ENCODE results near the gene SEMA5A.

The SEMA5A gene

GRCh38 chr5:9201761-9202160 lies 344.1 kb downstream of the SEMA5A start:
- TF ChIP-seq POLR2AphosphoS5 (IDR thresholded peaks at IDR 0.05; ENCODE audit: low read depth, low read length) (no peak), TAF1 (IDR thresholded peaks at IDR 0.05; ENCODE audit: borderline replicate concordance, low read depth, low read length) (no peak), POLR2A (IDR thresholded peaks at IDR 0.05; ENCODE audit: low read depth, low read length) (no peak)
- DNase-seq (ENCODE audit: insufficient read length) (no peak), FAIRE-seq (no peak)

DNA sequence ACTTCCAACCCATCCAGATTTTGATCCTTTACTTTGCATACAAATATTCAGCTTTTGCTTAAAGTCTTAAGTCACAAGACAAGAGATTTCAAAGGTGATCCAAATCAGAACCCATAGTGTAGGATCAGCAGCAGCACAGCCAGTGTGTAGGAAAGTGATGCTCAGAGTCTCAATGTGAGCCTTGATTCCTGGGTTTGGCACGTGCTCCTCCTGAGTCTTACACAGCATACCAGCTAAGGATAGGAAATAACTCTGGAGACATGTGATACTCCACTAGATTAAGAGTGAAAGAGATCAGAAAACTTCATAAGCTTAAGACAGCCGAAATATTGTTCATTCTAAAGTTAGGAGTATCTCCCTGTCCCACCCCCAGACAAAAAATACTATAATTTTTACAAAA lies 344.9 kb downstream of the SEMA5A start:
- TF ChIP-seq TAF1 (IDR thresholded peaks at IDR 0.05; ENCODE audit: borderline replicate concordance, low read depth, low read length) (no peak), POLR2A (IDR thresholded peaks at IDR 0.05; ENCODE audit: low read depth, low read length) (no peak), POLR2AphosphoS5 (IDR thresholded peaks at IDR 0.05; ENCODE audit: low read depth, low read length) (no peak)
- FAIRE-seq (no peak), DNase-seq (ENCODE audit: insufficient read length) (no peak)

- TF ChIP-seq TAF1 (IDR thresholded peaks at IDR 0.05; ENCODE audit: borderline replicate concordance, low read depth, low read length) (no peak), POLR2AphosphoS5 (IDR thresholded peaks at IDR 0.05; ENCODE audit: low read depth, low read length) (no peak), POLR2A (IDR thresholded peaks at IDR 0.05; ENCODE audit: low read depth, low read length) (no peak)
- DNase-seq (ENCODE audit: insufficient read length) = no peak
- FAIRE-seq = peak; percentile 42
Observed at GRCh38 chr5:9198394-9198793, 347.5 kb downstream of the SEMA5A start.

DNA sequence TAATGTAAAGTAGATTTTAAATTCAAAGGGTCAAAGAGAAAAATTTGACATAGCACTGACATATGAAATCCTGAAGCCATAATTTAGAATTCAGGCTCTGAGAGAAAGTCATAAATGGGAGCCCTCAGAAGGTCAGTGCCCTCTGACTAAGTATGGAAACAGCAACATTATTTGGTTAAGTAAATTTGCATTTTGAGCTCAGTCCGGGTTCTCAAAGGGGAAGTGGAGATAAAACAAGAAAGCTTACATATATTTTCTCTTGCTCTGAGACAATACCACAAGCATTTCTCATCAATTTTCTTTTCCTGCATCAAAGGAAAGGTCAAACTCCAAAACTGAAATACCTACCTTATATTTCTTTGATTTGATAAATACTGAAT lies 348.0 kb downstream of the SEMA5A start:
- FAIRE-seq (peak; percentile 58), DNase-seq (ENCODE audit: insufficient read length) (peak; percentile 17)
- no peak for TF ChIP-seq POLR2AphosphoS5 (IDR thresholded peaks at IDR 0.05; ENCODE audit: low read depth, low read length)
- no peak for TF ChIP-seq TAF1 (IDR thresholded peaks at IDR 0.05; ENCODE audit: borderline replicate concordance, low read depth, low read length)
- TF ChIP-seq POLR2A (IDR thresholded peaks at IDR 0.05; ENCODE audit: low read depth, low read length) = no peak

GRCh38 chr5:9196403-9197227 lies 349.3 kb downstream of the SEMA5A start:
- FAIRE-seq (no peak), DNase-seq (ENCODE audit: insufficient read length) (no peak)
- no peak for TF ChIP-seq POLR2A (IDR thresholded peaks at IDR 0.05; ENCODE audit: low read depth, low read length)
- no peak for TF ChIP-seq TAF1 (IDR thresholded peaks at IDR 0.05; ENCODE audit: borderline replicate concordance, low read depth, low read length)
- TF ChIP-seq POLR2AphosphoS5 (IDR thresholded peaks at IDR 0.05; ENCODE audit: low read depth, low read length) = no peak

DNA sequence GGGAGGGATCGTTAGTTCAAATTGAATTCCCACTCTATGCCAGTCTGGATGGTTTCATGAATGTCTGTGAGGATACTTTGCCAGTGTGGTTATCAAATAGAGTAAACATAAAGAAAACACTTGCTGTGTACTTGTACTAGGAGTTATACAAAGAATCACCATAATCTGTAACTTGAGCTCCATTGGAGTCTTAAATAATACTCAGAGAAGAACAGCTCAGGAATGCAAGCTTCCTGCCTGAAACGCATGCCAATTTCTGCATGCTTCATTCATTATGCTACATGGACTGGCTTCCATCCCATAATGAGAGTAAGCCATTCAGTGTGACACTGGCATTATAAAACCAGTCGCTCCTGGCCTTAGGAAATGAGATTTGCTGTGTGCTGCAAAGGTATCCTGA lies 351.4 kb downstream of the SEMA5A start:
- FAIRE-seq (no peak), DNase-seq (ENCODE audit: insufficient read length) (no peak)
- TF ChIP-seq POLR2AphosphoS5 (IDR thresholded peaks at IDR 0.05; ENCODE audit: low read depth, low read length) = no peak
- TF ChIP-seq POLR2A (IDR thresholded peaks at IDR 0.05; ENCODE audit: low read depth, low read length) = no peak
- TF ChIP-seq TAF1 (IDR thresholded peaks at IDR 0.05; ENCODE audit: borderline replicate concordance, low read depth, low read length) = no peak

DNA sequence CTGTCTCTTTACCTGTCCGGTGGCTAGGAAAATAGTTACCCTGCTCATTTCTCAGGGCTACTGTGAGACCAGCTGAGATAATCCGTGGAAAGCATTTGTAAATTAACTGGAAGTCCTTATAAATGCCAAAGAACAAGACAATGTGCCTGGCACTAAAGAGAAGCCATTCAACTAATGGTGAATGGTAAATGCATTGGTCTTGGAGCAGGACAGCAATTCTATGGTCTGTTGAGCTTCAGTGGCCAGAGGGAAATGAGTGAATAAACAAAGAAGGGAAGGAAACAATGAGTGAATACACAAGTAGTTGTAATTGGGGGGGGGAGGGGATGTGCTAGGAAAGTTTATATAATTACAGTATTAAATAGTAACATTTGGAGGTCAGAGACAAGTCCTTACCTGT lies 353.6 kb downstream of the SEMA5A start:
- DNase-seq (ENCODE audit: insufficient read length) (no peak), FAIRE-seq (no peak)
- no peak for TF ChIP-seq TAF1 (IDR thresholded peaks at IDR 0.05; ENCODE audit: borderline replicate concordance, low read depth, low read length)
- TF ChIP-seq POLR2AphosphoS5 (IDR thresholded peaks at IDR 0.05; ENCODE audit: low read depth, low read length) = no peak
- TF ChIP-seq POLR2A (IDR thresholded peaks at IDR 0.05; ENCODE audit: low read depth, low read length) = no peak

DNA sequence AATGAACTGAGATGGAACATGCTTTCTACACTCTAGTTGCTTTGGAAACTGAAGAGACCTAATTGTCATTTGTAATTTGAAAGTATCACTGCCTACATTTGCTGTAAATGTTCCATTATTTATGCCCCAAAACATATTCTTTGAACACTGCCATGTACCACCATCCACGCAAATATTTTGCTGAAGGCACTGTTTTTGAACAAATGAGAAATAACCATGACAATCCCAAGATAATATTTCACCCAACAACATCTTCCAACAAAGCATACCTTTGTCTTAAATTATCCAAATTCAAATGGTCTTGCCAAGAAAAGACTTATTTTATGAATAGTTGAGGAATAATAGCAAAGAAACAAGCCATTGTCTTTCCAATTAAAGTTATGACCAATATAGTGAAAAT lies 356.2 kb downstream of the SEMA5A start:
- TF ChIP-seq TAF1 (IDR thresholded peaks at IDR 0.05; ENCODE audit: borderline replicate concordance, low read depth, low read length) (no peak), POLR2A (IDR thresholded peaks at IDR 0.05; ENCODE audit: low read depth, low read length) (no peak), POLR2AphosphoS5 (IDR thresholded peaks at IDR 0.05; ENCODE audit: low read depth, low read length) (no peak)
- no peak for DNase-seq (ENCODE audit: insufficient read length)
- FAIRE-seq = no peak

DNA sequence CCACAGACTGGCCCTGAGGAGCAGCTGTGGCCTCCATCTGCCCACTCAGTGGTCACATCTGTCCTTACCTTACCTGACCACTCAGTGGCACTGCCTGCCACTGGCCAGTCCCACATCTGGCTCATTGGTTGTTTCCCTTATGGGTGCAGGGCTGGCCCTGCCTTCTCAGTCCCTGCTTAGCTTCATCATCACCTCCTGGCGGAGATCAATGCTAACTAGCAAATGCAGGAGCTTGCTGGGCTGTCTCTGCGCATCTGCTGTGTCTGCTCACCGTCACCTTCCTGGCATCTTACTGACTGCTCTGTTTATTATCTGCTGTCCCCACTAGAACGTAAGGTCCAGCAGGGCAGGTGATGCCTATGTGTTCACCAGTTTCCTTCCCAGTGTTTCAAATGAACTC lies 356.9 kb downstream of the SEMA5A start:
- no peak for TF ChIP-seq TAF1 (IDR thresholded peaks at IDR 0.05; ENCODE audit: borderline replicate concordance, low read depth, low read length)
- no peak for TF ChIP-seq POLR2A (IDR thresholded peaks at IDR 0.05; ENCODE audit: low read depth, low read length)
- no peak for TF ChIP-seq POLR2AphosphoS5 (IDR thresholded peaks at IDR 0.05; ENCODE audit: low read depth, low read length)
- DNase-seq (ENCODE audit: insufficient read length) = no peak
- no peak for FAIRE-seq

- TF ChIP-seq POLR2AphosphoS5 (IDR thresholded peaks at IDR 0.05; ENCODE audit: low read depth, low read length) (no peak), POLR2A (IDR thresholded peaks at IDR 0.05; ENCODE audit: low read depth, low read length) (no peak), TAF1 (IDR thresholded peaks at IDR 0.05; ENCODE audit: borderline replicate concordance, low read depth, low read length) (no peak)
- no peak for DNase-seq (ENCODE audit: insufficient read length)
- FAIRE-seq = peak; percentile 50
Observed at GRCh38 chr5:9188131-9188530, 357.7 kb downstream of the SEMA5A start.

DNA sequence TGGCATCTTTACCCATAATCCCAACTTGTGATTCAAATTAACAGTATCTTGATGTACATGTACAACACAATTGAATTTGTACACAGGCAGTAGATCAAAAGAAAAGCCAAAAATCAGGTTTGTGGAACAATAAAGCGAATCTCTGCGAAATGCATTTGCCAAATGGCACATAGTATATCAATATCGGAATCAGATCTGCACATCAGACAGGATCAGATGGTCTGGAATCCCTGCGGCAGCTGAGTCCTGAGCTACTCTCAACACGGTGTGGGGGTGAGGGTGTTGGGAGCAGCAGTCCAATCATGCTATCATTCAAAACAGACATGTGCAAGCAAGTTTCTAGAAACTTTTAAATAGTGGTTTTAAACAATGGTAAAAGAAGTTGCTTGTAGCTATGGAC lies 358.3 kb downstream of the SEMA5A start:
- DNase-seq (ENCODE audit: insufficient read length) = no peak
- FAIRE-seq = peak; percentile 86
- TF ChIP-seq POLR2A (IDR thresholded peaks at IDR 0.05; ENCODE audit: low read depth, low read length) (no peak), POLR2AphosphoS5 (IDR thresholded peaks at IDR 0.05; ENCODE audit: low read depth, low read length) (no peak), TAF1 (IDR thresholded peaks at IDR 0.05; ENCODE audit: borderline replicate concordance, low read depth, low read length) (no peak)

DNA sequence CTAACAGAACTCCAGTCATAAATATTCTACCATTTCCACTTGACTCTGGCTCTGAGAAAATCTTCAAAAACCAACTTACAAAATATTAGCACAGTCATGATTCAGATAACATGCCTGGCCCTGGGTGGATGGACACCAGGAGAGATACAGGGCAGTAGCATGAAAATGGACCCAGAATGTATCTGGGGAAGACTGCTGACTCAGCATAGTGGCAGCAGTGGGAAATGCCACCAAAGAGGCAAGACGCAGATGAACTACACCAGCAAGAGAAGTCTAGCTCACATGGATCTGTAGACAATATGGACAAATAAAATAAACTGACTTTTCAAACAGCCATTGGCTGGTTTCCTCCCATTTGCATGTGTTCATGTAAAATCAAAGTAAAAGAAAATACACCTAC lies 359.8 kb downstream of the SEMA5A start:
- no peak for FAIRE-seq
- TF ChIP-seq POLR2AphosphoS5 (IDR thresholded peaks at IDR 0.05; ENCODE audit: low read depth, low read length) (no peak), TAF1 (IDR thresholded peaks at IDR 0.05; ENCODE audit: borderline replicate concordance, low read depth, low read length) (no peak), POLR2A (IDR thresholded peaks at IDR 0.05; ENCODE audit: low read depth, low read length) (no peak)
- no peak for DNase-seq (ENCODE audit: insufficient read length)

All from GM12892 (cell line).